Stimulated activated CD8-positive, alpha-beta memory T cell treated with anti-CD3 and anti-CD28 coated beads, Interleukin-7, amount 100 ng/mL, for 24 hours (primary cell): ENCODE measurements around the gene PCDH15.

ENCODE experiments used
- DNase-seq: peaks from one replicate; pipeline ENCODE4 v3.0.0-alpha.2; 2020; ENCODE audit warnings: low read depth

The PCDH15 gene

GRCh38 chr10:54372179-54372578 lies 428.9 kb downstream of the PCDH15 start:
- no peak for DNase-seq

- no peak for DNase-seq
Observed at GRCh38 chr10:54368984-54369383, 432.0 kb downstream of the PCDH15 start.

GRCh38 chr10:54363390-54363789 lies 437.6 kb downstream of the PCDH15 start:
- no peak for DNase-seq

- DNase-seq, result no peak
Observed at GRCh38 chr10:54342058-54342457, 459.0 kb downstream of the PCDH15 start.

- DNase-seq, result no peak
Observed at GRCh38 chr10:54335296-54335695, 465.7 kb downstream of the PCDH15 start.

- no peak for DNase-seq
Observed at GRCh38 chr10:54319341-54319740, 481.7 kb downstream of the PCDH15 start.

GRCh38 chr10:54318470-54318869 lies 482.6 kb downstream of the PCDH15 start:
- DNase-seq, result no peak

GRCh38 chr10:54314430-54314829 lies 486.6 kb downstream of the PCDH15 start:
- DNase-seq, result no peak

GRCh38 chr10:54284526-54285193 lies 516.4 kb downstream of the PCDH15 start:
- no peak for DNase-seq

- no peak for DNase-seq
Observed at GRCh38 chr10:54282012-54282411, 519.0 kb downstream of the PCDH15 start.

GRCh38 chr10:54266395-54266794 lies 534.6 kb downstream of the PCDH15 start:
- no peak for DNase-seq

GRCh38 chr10:54262726-54263125 lies 538.3 kb downstream of the PCDH15 start:
- no peak for DNase-seq

GRCh38 chr10:54259104-54259503 lies 541.9 kb downstream of the PCDH15 start:
- no peak for DNase-seq

GRCh38 chr10:54234832-54235231 lies 566.2 kb downstream of the PCDH15 start:
- no peak for DNase-seq

GRCh38 chr10:54203401-54203800 lies 597.6 kb downstream of the PCDH15 start:
- DNase-seq, result no peak

- DNase-seq, result no peak
Observed at GRCh38 chr10:54198051-54198450, 603.0 kb downstream of the PCDH15 start.

GRCh38 chr10:54194806-54195205 lies 606.2 kb downstream of the PCDH15 start:
- no peak for DNase-seq

- no peak for DNase-seq
Observed at GRCh38 chr10:54159924-54160323, 641.1 kb downstream of the PCDH15 start.

GRCh38 chr10:54148508-54148907 lies 652.5 kb downstream of the PCDH15 start:
- DNase-seq, result no peak

GRCh38 chr10:54139819-54140428 lies 661.1 kb downstream of the PCDH15 start:
- no peak for DNase-seq

GRCh38 chr10:54137396-54137795 lies 663.6 kb downstream of the PCDH15 start:
- DNase-seq, result no peak

GRCh38 chr10:54133203-54133602 lies 667.8 kb downstream of the PCDH15 start:
- no peak for DNase-seq

GRCh38 chr10:54131833-54132232 lies 669.2 kb downstream of the PCDH15 start:
- DNase-seq, result no peak

GRCh38 chr10:54130394-54130793 lies 670.6 kb downstream of the PCDH15 start:
- no peak for DNase-seq
